Measurements from ENCODE around the gene GSK3B. TPM values are rescaled to one million over a fixed set of nuclear protein-coding genes. Genes with fewer than 3 reads are reported as not detected.

The GSK3B gene
- total RNA-seq, 4 donors from 2014 or later: 29.4 to 39.8 (median 32.5) TPM

DNA sequence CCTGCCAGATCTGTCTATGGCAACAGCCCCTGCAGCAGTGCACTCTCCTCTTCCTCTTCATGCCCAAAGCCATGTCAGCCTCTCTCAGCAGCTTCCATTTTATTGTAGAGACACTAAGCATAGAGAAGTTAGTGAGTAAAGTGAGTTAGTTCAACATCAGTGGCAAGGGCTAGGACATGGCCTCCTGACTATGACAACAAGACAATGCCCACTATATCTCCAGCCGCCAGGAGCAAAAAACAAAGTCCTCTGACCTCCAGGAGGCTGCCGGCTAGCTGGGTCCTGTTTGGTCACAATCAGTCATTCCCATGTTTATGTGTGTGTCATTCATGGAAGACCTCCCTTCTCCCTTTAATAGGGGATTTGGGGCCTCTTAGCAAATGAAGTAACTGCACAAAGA is 297.5 kb downstream of the GSK3B start:
- no peak for TF ChIP-seq CTCF (IDR thresholded peaks at IDR 0.05; ENCODE audit: low read depth)

DNA sequence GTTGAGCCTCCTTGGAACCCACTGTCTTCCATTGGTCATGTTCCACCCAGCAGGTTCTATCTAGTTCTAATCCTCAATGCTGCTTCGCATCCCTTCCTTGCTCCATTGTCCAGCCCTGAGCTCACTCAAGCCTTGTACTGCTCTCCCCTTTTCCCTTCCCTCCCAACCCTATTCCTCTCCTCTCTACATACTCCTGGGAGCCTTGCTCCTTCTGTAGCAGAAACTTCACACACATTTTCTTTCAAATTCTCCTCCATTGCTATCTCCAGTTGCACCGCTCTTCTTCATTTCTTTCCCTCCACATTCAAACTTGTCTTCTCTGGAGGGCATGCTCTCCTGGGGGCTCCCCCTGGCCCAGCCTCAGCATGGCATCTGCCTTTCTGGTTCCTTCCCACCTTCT is 297.9 kb downstream of the GSK3B start:
- no peak for TF ChIP-seq CTCF (IDR thresholded peaks at IDR 0.05; ENCODE audit: low read depth)

DNA sequence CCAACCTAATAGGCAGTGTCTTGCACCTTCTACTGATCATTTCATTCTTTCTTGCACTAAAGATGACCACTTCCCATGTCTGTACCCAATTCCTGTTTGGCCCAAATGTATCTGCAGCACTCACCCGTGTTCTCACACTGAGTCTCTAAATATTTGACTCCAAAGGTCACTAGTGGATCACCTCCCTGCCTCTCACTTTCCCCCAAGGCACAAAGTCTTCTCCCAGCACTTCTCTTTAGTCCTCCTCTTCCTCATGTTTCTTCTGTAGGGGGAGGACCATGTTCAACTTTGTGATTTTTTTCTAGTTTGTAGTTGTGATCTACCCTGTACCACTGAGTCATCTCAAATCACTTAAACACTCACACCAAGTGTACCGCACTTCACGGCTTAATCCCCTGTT is 298.4 kb downstream of the GSK3B start:
- no peak for TF ChIP-seq CTCF (IDR thresholded peaks at IDR 0.05; ENCODE audit: low read depth)

- no peak for TF ChIP-seq CTCF (IDR thresholded peaks at IDR 0.05; ENCODE audit: low read depth)
Observed at GRCh38 chr3:119794971-119795612, 299.2 kb downstream of the GSK3B start.

DNA sequence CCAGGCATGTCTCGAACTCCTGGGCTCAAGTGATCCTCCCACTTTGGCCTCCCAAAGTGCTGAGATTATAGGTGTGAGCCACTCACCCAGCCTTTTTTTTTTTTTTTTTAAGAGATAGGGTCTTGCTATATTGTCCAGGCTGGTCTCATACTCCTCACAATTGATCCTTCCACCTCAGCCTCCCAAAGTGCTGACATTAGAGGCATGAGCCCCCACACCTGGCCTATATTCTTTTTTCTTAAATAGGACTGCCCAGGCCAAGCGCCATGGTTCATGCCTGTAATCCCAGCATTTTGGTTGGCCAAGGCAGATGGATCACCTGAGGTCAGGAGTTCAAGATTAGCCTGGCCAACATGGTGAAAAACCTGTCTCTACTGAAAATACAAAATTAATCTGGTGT is 299.8 kb downstream of the GSK3B start:
- TF ChIP-seq CTCF (IDR thresholded peaks at IDR 0.05; ENCODE audit: low read depth): no peak

DNA sequence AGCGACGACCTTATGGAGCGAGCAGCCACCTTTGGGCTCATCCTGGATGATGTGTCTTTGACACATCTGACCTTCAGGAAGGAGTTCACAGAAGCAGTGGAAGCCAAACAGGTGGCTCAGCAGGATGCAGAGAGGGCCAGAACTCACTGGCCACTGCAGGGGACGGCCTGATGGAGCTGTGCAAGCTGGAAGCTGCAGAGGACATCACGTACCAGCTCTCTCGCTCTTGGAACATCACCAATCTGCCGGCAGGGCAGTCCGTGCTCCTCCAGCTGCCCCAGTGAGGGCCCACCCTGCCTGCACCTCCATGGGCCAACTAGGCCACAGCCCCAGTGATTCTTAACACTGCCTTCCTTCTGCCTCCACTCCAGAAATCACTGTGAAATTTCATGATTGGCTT is 302.0 kb downstream of the GSK3B start:
- TF ChIP-seq CTCF (IDR thresholded peaks at IDR 0.05; ENCODE audit: low read depth): no peak

GRCh38 chr3:119790369-119790768 is 303.9 kb downstream of the GSK3B start:
- TF ChIP-seq CTCF (IDR thresholded peaks at IDR 0.05; ENCODE audit: low read depth): no peak

Measured in subcutaneous adipose tissue (tissue), 4 donors.